Peyer's patch (tissue), 4 donors: ENCODE results near the gene PCDHB13.

ENCODE experiments used
- POLR2A ChIP-seq, 2 donors: fragments of 450-650 bp; IDR thresholded peaks; one replicate each; pipeline ENCODE4 v1.5.1; 2017; ENCODE audit warnings: antibody characterized with exemption in 2 of 2, mild to moderate bottlenecking in 2 of 2, moderate library complexity in 2 of 2
- TF ChIP-seq, protein P1 (sequence below), 6 experiments: fragments of 450-650 bp in 4 of 6; fragments of 200-600 bp in 2 of 6; sonication (generic) in 1 of 6; IDR thresholded peaks; one replicate each; pipeline ENCODE4 v1.5.1; 2017 to 2019; ENCODE audit warnings: antibody characterized with exemption in 6 of 6, mild to moderate bottlenecking in 3 of 6, moderate library complexity in 1 of 6

DNA sequence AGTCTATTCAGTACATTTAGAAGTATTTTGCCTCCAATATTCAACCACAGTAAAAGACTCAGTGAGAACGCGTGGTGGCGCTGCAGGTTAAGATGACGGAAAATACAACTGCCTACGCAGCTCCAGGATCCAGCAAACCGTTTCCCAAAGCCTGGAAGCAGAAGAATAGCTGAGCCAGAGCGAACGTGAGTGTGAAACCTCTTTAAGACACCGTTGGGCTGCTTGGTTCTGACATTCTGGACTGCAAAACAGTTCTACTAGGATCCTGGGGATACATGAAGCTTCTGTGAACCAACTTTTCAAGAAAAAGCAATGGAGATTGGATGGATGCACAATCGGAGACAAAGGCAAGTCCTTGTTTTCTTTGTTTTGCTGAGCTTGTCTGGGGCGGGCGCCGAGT, 31.5 kb upstream of the PCDHB13 start, which contains the start of gene PCDHB16:
- TF ChIP-seq, protein P1, sequence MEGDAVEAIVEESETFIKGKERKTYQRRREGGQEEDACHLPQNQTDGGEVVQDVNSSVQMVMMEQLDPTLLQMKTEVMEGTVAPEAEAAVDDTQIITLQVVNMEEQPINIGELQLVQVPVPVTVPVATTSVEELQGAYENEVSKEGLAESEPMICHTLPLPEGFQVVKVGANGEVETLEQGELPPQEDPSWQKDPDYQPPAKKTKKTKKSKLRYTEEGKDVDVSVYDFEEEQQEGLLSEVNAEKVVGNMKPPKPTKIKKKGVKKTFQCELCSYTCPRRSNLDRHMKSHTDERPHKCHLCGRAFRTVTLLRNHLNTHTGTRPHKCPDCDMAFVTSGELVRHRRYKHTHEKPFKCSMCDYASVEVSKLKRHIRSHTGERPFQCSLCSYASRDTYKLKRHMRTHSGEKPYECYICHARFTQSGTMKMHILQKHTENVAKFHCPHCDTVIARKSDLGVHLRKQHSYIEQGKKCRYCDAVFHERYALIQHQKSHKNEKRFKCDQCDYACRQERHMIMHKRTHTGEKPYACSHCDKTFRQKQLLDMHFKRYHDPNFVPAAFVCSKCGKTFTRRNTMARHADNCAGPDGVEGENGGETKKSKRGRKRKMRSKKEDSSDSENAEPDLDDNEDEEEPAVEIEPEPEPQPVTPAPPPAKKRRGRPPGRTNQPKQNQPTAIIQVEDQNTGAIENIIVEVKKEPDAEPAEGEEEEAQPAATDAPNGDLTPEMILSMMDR (IDR thresholded peaks at IDR 0.05) = no peak
- TF ChIP-seq POLR2A (IDR thresholded peaks at IDR 0.05) = no peak
